Activated naive CD4-positive, alpha-beta T cell treated with anti-CD3 and anti-CD28 coated beads for 36 hours (primary cell): ENCODE results near the gene BBOF1. TPM values are rescaled to one million over a fixed set of nuclear protein-coding genes. Genes with fewer than 3 reads are reported as not detected.
"Not testable (repeated sequence)": the region's sequence is repeated elsewhere in the genome, so short reads cannot be mapped to it uniquely, and the experiment has no call there.

Experiments used
- CTCF ChIA-PET: fragments of 350-600 bp; sonication (Branson Sonifier 250); formaldehyde crosslinking; loops from one replicate; lab custom pipeline; 2021; ENCODE audit warnings: antibody characterized with exemption; lab: Charles Lee
- DNase-seq: peaks from one replicate; pipeline ENCODE4 v3.0.0-alpha.2; 2020
- H3K27ac Mint-ChIP-seq: one replicate; pipeline ENCODE4 v1.8.0; 2021; ENCODE audit warnings: mild to moderate bottlenecking, mixed read lengths
- H3K27me3 Mint-ChIP-seq: one replicate; pipeline ENCODE4 v1.8.0; 2021; ENCODE audit warnings: low read depth, mixed read lengths
- H3K36me3 Mint-ChIP-seq: one replicate; pipeline ENCODE4 v1.8.0; 2021; ENCODE audit warnings: low read depth, mixed read lengths
- H3K4me1 Mint-ChIP-seq: one replicate; pipeline ENCODE4 v1.8.0; 2021; ENCODE audit warnings: low read depth, mixed read lengths
- H3K4me3 Mint-ChIP-seq: one replicate; pipeline ENCODE4 v1.8.0; 2021; ENCODE audit warnings: mild to moderate bottlenecking, moderate library complexity, mixed read lengths
- H3K9me3 Mint-ChIP-seq: one replicate; pipeline ENCODE4 v1.8.0; 2021; ENCODE audit warnings: mixed read lengths
- intact Hi-C: fragments of 100-400 bp; cut with micrococcal nuclease; formaldehyde crosslinking; loops from one replicate; pipeline ENCODE4 v1.15.1; 2023
- total RNA-seq, 2 experiments: library from RNA; stranded (reverse); gene quantifications; one replicate each; pipeline ENCODE4 v1.2.3, GENCODE V29; 2021

Gene BBOF1
- total RNA-seq, 2 experiments from 2014 or later: 1.3 to 1.7 TPM

- H3K36me3 Mint-ChIP-seq: peaks cover 3% of the 10 kb centered on the region
- no peak for DNase-seq
- H3K4me3 Mint-ChIP-seq: no peak overlapping the region
- CTCF ChIA-PET: no interaction called here
- no peaks in the 10 kb centered on the region for H3K4me1 Mint-ChIP-seq
- intact Hi-C loops: no loop called here
- H3K27me3 Mint-ChIP-seq: no peaks in the 10 kb centered on the region
- H3K27ac Mint-ChIP-seq: no peak overlapping the region
- no peaks in the 10 kb centered on the region for H3K9me3 Mint-ChIP-seq
Measured at GRCh38 chr14:73998726-73999125, 20.4 kb upstream of the BBOF1 start.

- H3K4me3 Mint-ChIP-seq, DNase-seq, H3K9me3 Mint-ChIP-seq, CTCF ChIA-PET, intact Hi-C loops, H3K4me1 Mint-ChIP-seq, H3K36me3 Mint-ChIP-seq, H3K27ac Mint-ChIP-seq, H3K27me3 Mint-ChIP-seq: not testable (repeated sequence)
Measured at GRCh38 chr14:74005664-74006063, 13.5 kb upstream of the BBOF1 start.

GRCh38 chr14:74008843-74009499, 10.2 kb upstream of the BBOF1 start:
- no peak overlapping the region for H3K27ac Mint-ChIP-seq
- intact Hi-C loops: no loop called here
- H3K36me3 Mint-ChIP-seq: peaks cover 8% of the 10 kb centered on the region
- H3K27me3 Mint-ChIP-seq: no peaks in the 10 kb centered on the region
- H3K4me1 Mint-ChIP-seq: no peaks in the 10 kb centered on the region
- H3K9me3 Mint-ChIP-seq: no peaks in the 10 kb centered on the region
- CTCF ChIA-PET: interaction anchor here (0.6 kb wide), 1 partner anchor 1455 kb away, joined by 3 read pairs; no protein-coding TSS in a partner anchor
- DNase-seq: no peak
- no peak overlapping the region for H3K4me3 Mint-ChIP-seq

- Mint-ChIP-seq H3K36me3 (peaks cover 2% of the 10 kb centered on the region), H3K4me1 (peaks cover 9% of the 10 kb centered on the region), H3K4me3 (no peak overlapping the region), H3K27ac (no peak overlapping the region), H3K9me3 (no peaks in the 10 kb centered on the region), H3K27me3 (no peaks in the 10 kb centered on the region)
- intact Hi-C loops: loop anchor here (10.0 kb wide), 1 partner anchor 299 kb away; the partner anchor contains the start of gene PNMA1
- no peak for DNase-seq
- CTCF ChIA-PET: interaction anchor here (0.6 kb wide), 1 partner anchor 118 kb away, joined by 3 read pairs; no protein-coding TSS in a partner anchor
Measured at GRCh38 chr14:74014299-74014698, 4.8 kb upstream of the BBOF1 start.

GRCh38 chr14:74015176-74015575, 4.0 kb upstream of the BBOF1 start:
- Mint-ChIP-seq H3K4me1 (peaks cover 13% of the 10 kb centered on the region), H3K4me3 (no peak overlapping the region), H3K27ac (no peak overlapping the region), H3K27me3 (no peaks in the 10 kb centered on the region), H3K9me3 (no peaks in the 10 kb centered on the region), H3K36me3 (peaks cover 2% of the 10 kb centered on the region)
- intact Hi-C loops: loop anchor here (5.0 to 10.0 kb wide), 5 partner anchors 128 to 300 kb away; partner anchors contain the start of genes PNMA1, PTGR2 and ZNF410
- CTCF ChIA-PET: no interaction called here
- no peak for DNase-seq

- Mint-ChIP-seq H3K27me3 (no peaks in the 10 kb centered on the region), H3K9me3 (no peaks in the 10 kb centered on the region), H3K27ac (no peak overlapping the region), H3K36me3 (peaks cover 2% of the 10 kb centered on the region), H3K4me3 (no peak overlapping the region), H3K4me1 (peaks cover 13% of the 10 kb centered on the region)
- intact Hi-C loops: loop anchor here (5.0 to 10.0 kb wide), 5 partner anchors 129 to 301 kb away; partner anchors contain the start of genes PNMA1, PTGR2 and ZNF410
- CTCF ChIA-PET: no interaction called here
- no peak for DNase-seq
Measured at GRCh38 chr14:74015963-74016362, 3.2 kb upstream of the BBOF1 start.

- Mint-ChIP-seq H3K36me3 (peaks cover 2% of the 10 kb centered on the region), H3K4me3 (peak overlapping the region; percentile 86), H3K27me3 (no peaks in the 10 kb centered on the region), H3K9me3 (no peaks in the 10 kb centered on the region), H3K27ac (peak overlapping the region; percentile 90), H3K4me1 (peaks cover 13% of the 10 kb centered on the region)
- DNase-seq: no peak
- CTCF ChIA-PET: no interaction called here
- intact Hi-C loops: loop anchor here (1.0 to 10.0 kb wide), 8 partner anchors 68 to 959 kb away; partner anchors contain the start of genes ACOT2, COQ6, FAM161B and PNMA1
Measured at GRCh38 chr14:74018174-74018585, 969 bp upstream of the BBOF1 start.

- CTCF ChIA-PET: interaction anchor here (0.7 to 1.2 kb wide), 2 partner anchors 167 to 546 kb away, joined by 3 read pairs; no protein-coding TSS in a partner anchor
- Mint-ChIP-seq H3K4me3 (peak overlapping the region; percentile 86), H3K36me3 (no peaks in the 10 kb centered on the region), H3K4me1 (peaks cover 13% of the 10 kb centered on the region), H3K27me3 (no peaks in the 10 kb centered on the region), H3K27ac (no peak overlapping the region), H3K9me3 (no peaks in the 10 kb centered on the region)
- DNase-seq: peak; percentile 10
- intact Hi-C loops: loop anchor here (1.0 to 10.0 kb wide), 7 partner anchors 65 to 961 kb away; partner anchors contain the start of genes ALDH6A1, LIN52, PNMA1 and PTGR2
Measured at GRCh38 chr14:74019408-74020137, 424 bp downstream of the BBOF1 start.

GRCh38 chr14:74022346-74022745, 3.2 kb downstream of the BBOF1 start:
- DNase-seq: no peak
- Mint-ChIP-seq H3K9me3 (no peaks in the 10 kb centered on the region), H3K36me3 (no peaks in the 10 kb centered on the region), H3K27ac (no peak overlapping the region), H3K4me1 (peaks cover 13% of the 10 kb centered on the region), H3K27me3 (no peaks in the 10 kb centered on the region), H3K4me3 (no peak overlapping the region)
- CTCF ChIA-PET: no interaction called here
- intact Hi-C loops: no loop called here

GRCh38 chr14:74029136-74029535, 10.0 kb downstream of the BBOF1 start:
- Mint-ChIP-seq H3K27ac (no peak overlapping the region), H3K4me1 (no peaks in the 10 kb centered on the region), H3K36me3 (peaks cover 1% of the 10 kb centered on the region), H3K9me3 (no peaks in the 10 kb centered on the region), H3K4me3 (no peak overlapping the region), H3K27me3 (no peaks in the 10 kb centered on the region)
- intact Hi-C loops: no loop called here
- no peak for DNase-seq
- CTCF ChIA-PET: no interaction called here

- H3K27ac Mint-ChIP-seq: no peak overlapping the region
- CTCF ChIA-PET: no interaction called here
- no peaks in the 10 kb centered on the region for H3K4me1 Mint-ChIP-seq
- H3K9me3 Mint-ChIP-seq: no peaks in the 10 kb centered on the region
- intact Hi-C loops: no loop called here
- H3K4me3 Mint-ChIP-seq: no peak overlapping the region
- DNase-seq: no peak
- H3K27me3 Mint-ChIP-seq: no peaks in the 10 kb centered on the region
- peaks cover 1% of the 10 kb centered on the region for H3K36me3 Mint-ChIP-seq
Measured at GRCh38 chr14:74034572-74034971, 15.4 kb downstream of the BBOF1 start.

- Mint-ChIP-seq H3K27ac (no peak overlapping the region), H3K9me3 (no peaks in the 10 kb centered on the region), H3K4me1 (no peaks in the 10 kb centered on the region), H3K27me3 (no peaks in the 10 kb centered on the region), H3K4me3 (no peak overlapping the region), H3K36me3 (peaks cover 1% of the 10 kb centered on the region)
- no peak for DNase-seq
- intact Hi-C loops: loop anchor here (5.0 kb wide), 1 partner anchor 83 kb away; the partner anchor contains the start of genes COQ6 and FAM161B
- CTCF ChIA-PET: interaction anchor here (0.6 to 0.7 kb wide), 3 partner anchors 38 to 345 kb away, joined by 3 to 4 read pairs (median 3); no protein-coding TSS in a partner anchor
Measured at GRCh38 chr14:74035556-74035955, 16.4 kb downstream of the BBOF1 start.
